PC-9 (cell line): ENCODE results near the gene SEL1L3. TPM values are rescaled to one million over a fixed set of nuclear protein-coding genes. Genes with fewer than 3 reads are reported as not detected.

ENCODE experiments used
- BruUV-seq: library from RNA; stranded (reverse); fragments of 400-500 nt; replicated peaks from 2 replicates; lab custom pipeline; 2021; lab: Mats Ljungman, UMichigan
- CTCF ChIA-PET: fragments of 300-600 bp; sonication (Branson Sonifier 250); formaldehyde crosslinking; loops from one replicate; lab custom pipeline; 2022; ENCODE audit warnings: antibody characterized with exemption; lab: Charles Lee
- POLR2A ChIA-PET: fragments of 300-600 bp; sonication (Branson Sonifier 250); formaldehyde crosslinking; loops from one replicate; lab custom pipeline; 2022; ENCODE audit warnings: antibody characterized with exemption; ENCODE audit not compliant: unreplicated experiment; lab: Charles Lee
- DNase-seq, 2 experiments: peaks; one replicate each; pipeline versions ENCODE4 v3.0.0 to v3.0.0-alpha.2; 2015 to 2022; ENCODE audit warnings: mixed read lengths in 1 of 2
- H2AFZ ChIP-seq: fragments of 200-600 bp; sonication (generic); 2 replicates; pipeline ENCODE4 v1.8.1; 2017; ENCODE audit warnings: antibody characterized with exemption
- H3F3A ChIP-seq: fragments of 200-600 bp; sonication (generic); 2 replicates; pipeline ENCODE4 v1.8.1; 2017; ENCODE audit warnings: antibody characterized with exemption, mild to moderate bottlenecking, low read depth; ENCODE audit not compliant: insufficient read depth
- H3K27ac ChIP-seq: fragments of 200-600 bp; sonication (generic); 2 replicates; pipeline ENCODE4 v1.6.1; 2016; ENCODE audit warnings: mixed run types
- H3K27me3 ChIP-seq: fragments of 200-600 bp; sonication (generic); 2 replicates; pipeline ENCODE4 v1.6.1; 2016; ENCODE audit warnings: low read depth, mixed run types; ENCODE audit not compliant: insufficient read depth
- H3K36me3 ChIP-seq: fragments of 200-600 bp; sonication (generic); 2 replicates; pipeline ENCODE4 v1.6.1; 2016; ENCODE audit warnings: low read depth, mixed run types
- H3K4me1 ChIP-seq: fragments of 200-600 bp; sonication (generic); replicated peaks from 2 replicates; pipeline ENCODE4 v1.6.1; 2016; ENCODE audit warnings: mixed run types; ENCODE audit not compliant: insufficient read depth
- H3K4me2 ChIP-seq: fragments of 200-600 bp; sonication (generic); 2 replicates; pipeline ENCODE4 v1.6.1; 2017; ENCODE audit warnings: mixed run types
- H3K4me3 ChIP-seq: fragments of 200-600 bp; sonication (generic); 2 replicates; pipeline ENCODE4 v1.6.1; 2016; ENCODE audit warnings: mixed run types
- H3K79me2 ChIP-seq: fragments of 200-600 bp; sonication (generic); 2 replicates; pipeline ENCODE4 v1.6.1; 2017; ENCODE audit warnings: low read depth, mixed run types
- H3K9me2 ChIP-seq: fragments of 200-600 bp; sonication (generic); 2 replicates; pipeline ENCODE4 v1.8.1; 2017; ENCODE audit warnings: mild to moderate bottlenecking; ENCODE audit not compliant: insufficient read depth
- H3K9me3 ChIP-seq: fragments of 200-600 bp; sonication (generic); 2 replicates; pipeline ENCODE4 v1.8.1; 2016; ENCODE audit warnings: low read depth; ENCODE audit not compliant: insufficient read depth
- H4K20me1 ChIP-seq: fragments of 200-600 bp; sonication (generic); 2 replicates; pipeline ENCODE4 v1.8.1; 2017; ENCODE audit not compliant: insufficient read depth
- EZH2 ChIP-seq: fragments of 200-600 bp; sonication (generic); IDR thresholded peaks from 2 replicates; pipeline ENCODE4 v1.8.0; 2017; ENCODE audit warnings: antibody characterized with exemption, low read depth
- intact Hi-C: fragments of 100-400 bp; cut with micrococcal nuclease; formaldehyde crosslinking; loops from one replicate; pipeline ENCODE4 v1.10.0; 2022; ENCODE audit not compliant: unreplicated experiment
- total RNA-seq: library from RNA; stranded (reverse); gene quantifications from 2 replicates; pipeline ENCODE4 v1.2.3, GENCODE V29; 2021
- TF ChIP-seq, protein P1 (sequence below): fragments of 200-600 bp; sonication (generic); conservative IDR thresholded peaks from 2 replicates; pipeline ENCODE4 v1.6.1; 2017; ENCODE audit warnings: mixed run types, antibody characterized with exemption, mild to moderate bottlenecking, moderate library complexity

Gene SEL1L3
- total RNA-seq, 1 experiment from 2014 or later: 79.2 TPM

DNA sequence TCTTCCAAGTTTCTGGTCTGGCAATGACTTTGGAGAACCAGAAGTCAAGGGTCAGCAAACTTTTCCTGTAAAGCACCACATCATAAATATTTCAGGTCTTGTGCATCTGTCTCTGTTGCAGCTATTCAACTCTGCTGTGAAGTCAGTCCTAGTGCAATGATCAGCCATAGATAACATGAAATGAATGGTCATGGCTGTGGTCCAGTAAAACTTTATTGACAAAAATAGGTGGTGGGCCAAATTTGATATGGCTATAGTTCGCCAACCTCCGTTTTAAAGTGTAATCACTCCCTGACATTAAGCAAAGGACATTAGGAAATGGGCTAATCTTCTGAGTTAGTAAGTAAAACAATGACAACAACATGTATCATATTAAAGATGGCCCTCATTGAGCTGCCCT, 20.8 kb upstream of the SEL1L3 start:
- no peak overlapping the region for H3K4me3 ChIP-seq
- ChIA-PET POLR2A (interaction anchor here (0.6 kb wide), 1 partner anchor 436 kb away, joined by 20 read pairs; no protein-coding TSS in a partner anchor), CTCF (no interaction called here)
- no peaks in the 10 kb centered on the region for H3K79me2 ChIP-seq
- no peaks in the 10 kb centered on the region for H3K36me3 ChIP-seq
- H2AFZ ChIP-seq: no peak overlapping the region
- intact Hi-C loops: no loop called here
- H4K20me1 ChIP-seq: no peaks in the 10 kb centered on the region
- no peaks in the 10 kb centered on the region for H3K4me1 ChIP-seq
- no peaks in the 10 kb centered on the region for H3K9me3 ChIP-seq
- no peak overlapping the region for H3K4me2 ChIP-seq
- DNase-seq: no peak
- H3K27me3 ChIP-seq: no peaks in the 10 kb centered on the region
- H3K27ac ChIP-seq: no peak overlapping the region
- BruUV-seq: no TSS peak
- no peaks in the 10 kb centered on the region for H3K9me2 ChIP-seq
- no peak for TF ChIP-seq EZH2
- TF ChIP-seq, protein P1, sequence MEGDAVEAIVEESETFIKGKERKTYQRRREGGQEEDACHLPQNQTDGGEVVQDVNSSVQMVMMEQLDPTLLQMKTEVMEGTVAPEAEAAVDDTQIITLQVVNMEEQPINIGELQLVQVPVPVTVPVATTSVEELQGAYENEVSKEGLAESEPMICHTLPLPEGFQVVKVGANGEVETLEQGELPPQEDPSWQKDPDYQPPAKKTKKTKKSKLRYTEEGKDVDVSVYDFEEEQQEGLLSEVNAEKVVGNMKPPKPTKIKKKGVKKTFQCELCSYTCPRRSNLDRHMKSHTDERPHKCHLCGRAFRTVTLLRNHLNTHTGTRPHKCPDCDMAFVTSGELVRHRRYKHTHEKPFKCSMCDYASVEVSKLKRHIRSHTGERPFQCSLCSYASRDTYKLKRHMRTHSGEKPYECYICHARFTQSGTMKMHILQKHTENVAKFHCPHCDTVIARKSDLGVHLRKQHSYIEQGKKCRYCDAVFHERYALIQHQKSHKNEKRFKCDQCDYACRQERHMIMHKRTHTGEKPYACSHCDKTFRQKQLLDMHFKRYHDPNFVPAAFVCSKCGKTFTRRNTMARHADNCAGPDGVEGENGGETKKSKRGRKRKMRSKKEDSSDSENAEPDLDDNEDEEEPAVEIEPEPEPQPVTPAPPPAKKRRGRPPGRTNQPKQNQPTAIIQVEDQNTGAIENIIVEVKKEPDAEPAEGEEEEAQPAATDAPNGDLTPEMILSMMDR: no peak
- no peaks in the 10 kb centered on the region for H3F3A ChIP-seq

DNA sequence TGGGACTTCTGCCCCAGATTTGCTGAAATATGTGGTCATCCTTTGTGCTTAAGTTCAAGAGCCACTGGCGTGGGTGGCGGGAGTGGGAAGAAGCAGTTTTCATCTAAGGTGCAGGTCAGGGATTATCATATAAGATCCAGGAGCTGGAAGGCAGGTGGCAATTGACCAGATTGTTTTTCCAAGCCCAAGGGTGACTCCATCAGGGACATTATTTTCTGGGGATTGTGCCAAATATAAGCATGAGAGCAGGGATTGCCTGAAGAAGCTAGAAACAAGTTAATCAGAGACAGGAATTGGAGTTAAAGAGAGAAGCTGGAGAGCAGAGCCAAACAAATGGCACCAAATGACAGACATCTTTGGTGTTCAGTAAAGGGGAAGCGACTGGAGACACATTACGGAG, 19.4 kb upstream of the SEL1L3 start:
- Histone ChIP-seq H3K9me3 (no peaks in the 10 kb centered on the region), H2AFZ (no peak overlapping the region), H3K36me3 (no peaks in the 10 kb centered on the region), H3K4me1 (no peaks in the 10 kb centered on the region), H3K27ac (no peak overlapping the region), H3K27me3 (no peaks in the 10 kb centered on the region), H3K79me2 (no peaks in the 10 kb centered on the region), H3F3A (no peaks in the 10 kb centered on the region), H3K9me2 (no peaks in the 10 kb centered on the region), H4K20me1 (no peaks in the 10 kb centered on the region), H3K4me3 (no peak overlapping the region), H3K4me2 (no peak overlapping the region)
- no TSS peak for BruUV-seq
- ChIA-PET POLR2A (no interaction called here), CTCF (no interaction called here)
- DNase-seq: no peak
- no peak for TF ChIP-seq EZH2
- TF ChIP-seq, protein P1: no peak
- intact Hi-C loops: no loop called here

DNA sequence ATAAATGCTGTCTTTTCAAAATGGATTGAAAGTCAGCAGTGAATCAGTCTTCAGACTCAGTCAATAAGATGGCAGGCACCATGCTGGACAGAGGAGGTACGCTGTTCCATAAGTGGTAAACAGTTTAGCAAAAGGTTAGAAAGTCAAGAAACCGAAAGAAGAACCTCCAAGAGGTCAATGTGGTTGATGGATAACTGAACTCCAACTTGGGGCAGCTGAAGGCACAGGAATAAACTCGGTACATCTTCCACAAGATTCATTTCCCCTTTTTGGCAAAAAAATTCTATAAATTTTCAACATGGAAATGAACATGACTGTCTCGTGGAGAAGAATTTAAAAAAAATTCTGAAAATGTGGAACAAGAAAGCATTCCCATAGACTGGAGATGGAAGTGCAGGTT, 18.4 kb upstream of the SEL1L3 start:
- TF ChIP-seq, protein P1: no peak
- no peak for TF ChIP-seq EZH2
- no peaks in the 10 kb centered on the region for H4K20me1 ChIP-seq
- H3K9me3 ChIP-seq: no peaks in the 10 kb centered on the region
- no peak overlapping the region for H3K4me2 ChIP-seq
- H3K27me3 ChIP-seq: no peaks in the 10 kb centered on the region
- no peaks in the 10 kb centered on the region for H3K9me2 ChIP-seq
- DNase-seq: no peak
- no TSS peak for BruUV-seq
- H3F3A ChIP-seq: no peaks in the 10 kb centered on the region
- no peaks in the 10 kb centered on the region for H3K79me2 ChIP-seq
- no peak overlapping the region for H3K4me3 ChIP-seq
- no peak overlapping the region for H2AFZ ChIP-seq
- no peak overlapping the region for H3K27ac ChIP-seq
- ChIA-PET POLR2A (no interaction called here), CTCF (no interaction called here)
- no peaks in the 10 kb centered on the region for H3K4me1 ChIP-seq
- H3K36me3 ChIP-seq: no peaks in the 10 kb centered on the region
- intact Hi-C loops: no loop called here
